Renal cortex interstitium (tissue), 11 donors: ENCODE data around the gene FKBP4. TPM values are rescaled to one million over a fixed set of nuclear protein-coding genes. Genes with fewer than 3 reads are reported as not detected.
A peak's percentile ranks its signal among the peaks of the same experiment; 100 is the strongest.

Experiments used
- DNase-seq, 11 donors: peaks; one replicate each; pipeline ENCODE4 v3.0.0-alpha.2; 2013; ENCODE audit warnings: low read depth in 9 of 11, low spot score in 4 of 11; ENCODE audit errors: extremely low read depth in 1 of 11
- polyA plus RNA-seq, 3 donors: library from polyadenylated mRNA; unstranded; fragments of 120-200 nt; gene quantifications; one replicate each; pipeline ENCODE4 v1.2.1, GENCODE V29; 2013; ENCODE audit not compliant: insufficient read length in 3 of 3

Gene FKBP4
- polyA plus RNA-seq, 3 donors = 118 to 137 (median 130) TPM

GRCh38 chr12:2803635-2804392, 9.0 kb downstream of the FKBP4 start:
- no peak for DNase-seq

GRCh38 chr12:2804393-2805142, 9.8 kb downstream of the FKBP4 start:
- no peak for DNase-seq

GRCh38 chr12:2805143-2805520, 10.4 kb downstream of the FKBP4 start:
- no peak for DNase-seq

GRCh38 chr12:2806700-2807099, 11.9 kb downstream of the FKBP4 start:
- DNase-seq = no peak

GRCh38 chr12:2811801-2812200, 17.0 kb downstream of the FKBP4 start:
- DNase-seq = no peak

GRCh38 chr12:2812290-2813213, 17.8 kb downstream of the FKBP4 start, which contains the start of gene ITFG2:
Gene ITFG2 (plus strand): TSS chr12:2812668. CDS start chr12:2812761, 93 bp downstream.
- peak; percentile 93 to 99 (median 98) for DNase-seq

- DNase-seq = peak in 2 of 11 donors; percentile 52 to 70
Measured at GRCh38 chr12:2813214-2814185, 18.7 kb downstream of the FKBP4 start.

GRCh38 chr12:2819810-2820209, 25.0 kb downstream of the FKBP4 start:
- DNase-seq = no peak

GRCh38 chr12:2820432-2820831, 25.7 kb downstream of the FKBP4 start:
- no peak for DNase-seq

- DNase-seq = no peak
Measured at GRCh38 chr12:2823483-2823882, 28.7 kb downstream of the FKBP4 start.

- no peak for DNase-seq
Measured at GRCh38 chr12:2824541-2824940, 29.8 kb downstream of the FKBP4 start.

- no peak for DNase-seq
Measured at GRCh38 chr12:2825132-2825531, 30.4 kb downstream of the FKBP4 start.

- DNase-seq = no peak
Measured at GRCh38 chr12:2826036-2826435, 31.3 kb downstream of the FKBP4 start.

- no peak for DNase-seq
Measured at GRCh38 chr12:2826721-2827515, 32.1 kb downstream of the FKBP4 start.

GRCh38 chr12:2829275-2829674, 34.5 kb downstream of the FKBP4 start:
- DNase-seq = no peak

- DNase-seq = no peak
Measured at GRCh38 chr12:2832550-2833127, 37.9 kb downstream of the FKBP4 start.

- DNase-seq = no peak
Measured at GRCh38 chr12:2833327-2833726, 38.6 kb downstream of the FKBP4 start.
